ENCODE results near the gene PCNX3.
"Not testable (repeated sequence)": the region's sequence is repeated elsewhere in the genome, so short reads cannot be mapped to it uniquely, and the experiment has no call there.

PCNX3 gene

GRCh38 chr11:65672180-65672860 is 56.7 kb downstream of the PCNX3 start:
- no peak for FAIRE-seq
- DNase-seq (ENCODE audit: insufficient read length, low spot score), result no peak
- no peak for TF ChIP-seq SPI1 (IDR thresholded peaks at IDR 0.05; ENCODE audit: low read depth, low read length)
- no peak for TF ChIP-seq POLR2AphosphoS5 (IDR thresholded peaks at IDR 0.05; ENCODE audit: low read depth, low read length)
- no peak for TF ChIP-seq TAF1 (IDR thresholded peaks at IDR 0.05; ENCODE audit: low read depth, low read length)
- no peak for TF ChIP-seq POLR2A (IDR thresholded peaks at IDR 0.05; ENCODE audit: low read depth, low read length)
- TF ChIP-seq POU2F2 (IDR thresholded peaks at IDR 0.05; ENCODE audit: low read depth, low read length), result no peak
- no peak for TF ChIP-seq PAX5 (IDR thresholded peaks at IDR 0.05; ENCODE audit: insufficient read depth, low read length, severe bottlenecking)

- DNase-seq (ENCODE audit: insufficient read length, low spot score) (no peak), FAIRE-seq (no peak)
- TF ChIP-seq POU2F2 (IDR thresholded peaks at IDR 0.05; ENCODE audit: low read depth, low read length) (no peak), POLR2A (IDR thresholded peaks at IDR 0.05; ENCODE audit: low read depth, low read length) (no peak), TAF1 (IDR thresholded peaks at IDR 0.05; ENCODE audit: low read depth, low read length) (no peak), SPI1 (IDR thresholded peaks at IDR 0.05; ENCODE audit: low read depth, low read length) (no peak), POLR2AphosphoS5 (IDR thresholded peaks at IDR 0.05; ENCODE audit: low read depth, low read length) (no peak), PAX5 (IDR thresholded peaks at IDR 0.05; ENCODE audit: insufficient read depth, low read length, severe bottlenecking) (no peak)
These were observed 57.4 kb downstream of the PCNX3 start for GRCh38 chr11:65672982-65673381.

- DNase-seq (ENCODE audit: insufficient read length, low spot score) (no peak), FAIRE-seq (no peak)
- TF ChIP-seq POLR2A (IDR thresholded peaks at IDR 0.05; ENCODE audit: low read depth, low read length) (no peak), PAX5 (IDR thresholded peaks at IDR 0.05; ENCODE audit: insufficient read depth, low read length, severe bottlenecking) (no peak), POLR2AphosphoS5 (IDR thresholded peaks at IDR 0.05; ENCODE audit: low read depth, low read length) (no peak), POU2F2 (IDR thresholded peaks at IDR 0.05; ENCODE audit: low read depth, low read length) (no peak), SPI1 (IDR thresholded peaks at IDR 0.05; ENCODE audit: low read depth, low read length) (no peak), TAF1 (IDR thresholded peaks at IDR 0.05; ENCODE audit: low read depth, low read length) (no peak)
These were observed 64.7 kb downstream of the PCNX3 start for GRCh38 chr11:65680192-65680743.

- not testable (repeated sequence) for FAIRE-seq; DNase-seq (ENCODE audit: insufficient read length, low spot score)
These were observed 67.9 kb downstream of the PCNX3 start for GRCh38 chr11:65683480-65683879.

- DNase-seq (ENCODE audit: insufficient read length, low spot score) (no peak), FAIRE-seq (no peak)
- TF ChIP-seq TAF1 (IDR thresholded peaks at IDR 0.05; ENCODE audit: low read depth, low read length) (no peak), POU2F2 (IDR thresholded peaks at IDR 0.05; ENCODE audit: low read depth, low read length) (no peak), POLR2AphosphoS5 (IDR thresholded peaks at IDR 0.05; ENCODE audit: low read depth, low read length) (no peak), SPI1 (IDR thresholded peaks at IDR 0.05; ENCODE audit: low read depth, low read length) (no peak)
These were observed 70.4 kb downstream of the PCNX3 start for GRCh38 chr11:65685981-65686380.
